GOT3 (cell line): ENCODE data around the gene ZFPM1.
A peak's percentile ranks its signal among the peaks of the same experiment; 100 is the strongest.

Experiments
- DNase-seq: peaks from one replicate; lab custom pipeline; 2025; ENCODE audit warnings: mixed read lengths; lab: John Stamatoyannopoulos, UW

The ZFPM1 gene

GRCh38 chr16:88568710-88569613 lies 115.9 kb downstream of the ZFPM1 start:
- no peak for DNase-seq

- no peak for DNase-seq
Observed at GRCh38 chr16:88569614-88569984, 116.5 kb downstream of the ZFPM1 start.

DNA sequence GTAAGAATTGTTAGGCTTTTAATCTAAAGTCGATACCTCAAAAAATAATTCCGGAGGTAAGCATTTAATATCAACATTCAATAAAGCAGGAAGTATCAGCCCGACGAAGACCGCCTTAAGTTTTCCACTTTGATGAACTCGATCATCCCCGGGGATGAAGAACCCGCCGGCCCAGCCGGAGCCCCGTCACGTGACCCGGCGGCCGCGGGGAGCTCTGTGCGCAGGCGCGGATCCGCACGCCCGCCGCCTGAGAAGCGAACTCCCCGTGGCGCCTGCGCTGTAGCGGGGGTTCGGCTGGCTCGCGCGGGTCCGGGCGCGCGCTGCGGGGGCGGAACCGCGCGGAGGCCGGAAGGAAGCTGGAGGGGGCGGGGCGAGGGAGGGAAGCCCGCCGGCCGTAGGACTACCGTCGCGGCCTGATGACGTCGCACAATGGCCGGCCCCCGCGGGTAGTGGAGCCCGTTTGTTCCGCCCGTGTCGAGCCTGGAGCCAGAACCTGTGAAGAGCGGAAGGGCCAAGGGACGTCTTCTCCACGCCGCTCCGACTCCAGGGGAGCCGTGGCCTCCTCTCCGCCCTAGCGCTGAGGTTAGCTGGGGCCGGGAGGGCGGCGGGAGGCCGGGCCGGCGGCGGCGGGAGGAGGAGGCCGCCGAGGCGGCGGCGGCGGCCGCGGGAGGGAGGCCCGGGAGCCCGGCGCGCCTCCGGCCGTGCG lies 117.1 kb downstream of the ZFPM1 start, which contains the start of gene ZC3H18:
TSS of gene ZC3H18 (plus strand) at position 419 of the 706 bp plus-strand sequence. CDS start 6,721 bp downstream, outside the sequence.
- DNase-seq = peak; percentile 89

- DNase-seq = no peak
Observed at GRCh38 chr16:88570691-88571092, 117.6 kb downstream of the ZFPM1 start.

DNA sequence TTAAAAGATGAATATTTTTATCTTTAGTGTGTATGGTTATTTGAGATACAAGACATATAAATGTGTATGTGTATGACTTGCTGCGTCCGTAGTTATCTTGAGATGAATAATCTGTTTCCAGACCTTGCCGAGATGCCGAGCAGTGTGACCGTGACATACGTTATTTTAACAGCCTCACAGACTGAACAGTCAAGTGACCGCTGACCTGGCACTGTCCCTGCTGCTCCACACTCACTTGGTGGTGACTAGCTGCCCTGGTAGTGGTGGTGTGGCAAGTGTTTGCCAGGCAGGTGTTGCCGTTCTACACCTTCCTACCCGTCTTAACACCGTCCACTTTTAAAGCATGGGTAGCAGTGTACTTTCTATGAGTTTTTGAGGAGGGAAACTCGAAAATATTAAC lies 122.2 kb downstream of the ZFPM1 start:
- DNase-seq = no peak

DNA sequence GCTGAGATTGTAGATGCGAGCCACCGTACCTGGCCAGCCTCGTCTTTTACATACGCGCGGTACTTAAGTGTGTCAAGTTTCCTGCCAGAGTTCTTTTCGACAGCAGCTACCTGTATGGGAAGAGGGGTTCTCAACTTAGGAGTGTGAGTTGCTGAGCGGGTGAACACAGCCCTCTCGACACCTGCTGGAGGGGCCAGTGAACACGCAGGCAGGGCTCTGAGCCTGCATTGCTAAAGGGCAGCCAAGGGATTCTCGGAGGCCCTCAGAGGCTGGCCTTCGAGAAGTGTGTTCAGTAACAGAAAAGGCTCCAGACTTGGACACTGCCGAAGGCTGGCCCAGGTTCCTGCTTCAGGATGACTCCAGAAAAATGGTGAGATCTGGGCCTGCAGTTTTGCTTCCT lies 123.2 kb downstream of the ZFPM1 start:
- DNase-seq = no peak

DNA sequence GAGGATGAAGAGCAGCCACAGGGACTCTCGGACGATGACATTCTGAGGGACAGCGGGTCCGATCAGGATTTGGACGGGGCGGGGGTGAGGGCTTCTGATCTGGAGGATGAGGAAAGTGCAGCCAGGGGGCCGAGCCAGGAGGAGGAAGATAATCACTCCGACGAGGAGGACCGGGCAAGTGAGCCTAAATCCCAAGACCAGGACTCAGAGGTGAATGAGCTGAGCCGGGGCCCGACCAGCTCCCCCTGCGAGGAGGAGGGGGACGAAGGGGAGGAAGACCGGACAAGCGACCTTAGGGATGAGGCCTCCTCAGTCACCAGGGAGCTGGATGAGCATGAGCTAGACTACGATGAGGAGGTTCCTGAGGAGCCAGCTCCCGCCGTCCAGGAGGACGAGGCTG lies 124.1 kb downstream of the ZFPM1 start:
- no peak for DNase-seq

- no peak for DNase-seq
Observed at GRCh38 chr16:88578446-88579313, 125.6 kb downstream of the ZFPM1 start.

- no peak for DNase-seq
Observed at GRCh38 chr16:88580371-88580770, 127.3 kb downstream of the ZFPM1 start.

- no peak for DNase-seq
Observed at GRCh38 chr16:88581033-88581432, 128.0 kb downstream of the ZFPM1 start.

DNA sequence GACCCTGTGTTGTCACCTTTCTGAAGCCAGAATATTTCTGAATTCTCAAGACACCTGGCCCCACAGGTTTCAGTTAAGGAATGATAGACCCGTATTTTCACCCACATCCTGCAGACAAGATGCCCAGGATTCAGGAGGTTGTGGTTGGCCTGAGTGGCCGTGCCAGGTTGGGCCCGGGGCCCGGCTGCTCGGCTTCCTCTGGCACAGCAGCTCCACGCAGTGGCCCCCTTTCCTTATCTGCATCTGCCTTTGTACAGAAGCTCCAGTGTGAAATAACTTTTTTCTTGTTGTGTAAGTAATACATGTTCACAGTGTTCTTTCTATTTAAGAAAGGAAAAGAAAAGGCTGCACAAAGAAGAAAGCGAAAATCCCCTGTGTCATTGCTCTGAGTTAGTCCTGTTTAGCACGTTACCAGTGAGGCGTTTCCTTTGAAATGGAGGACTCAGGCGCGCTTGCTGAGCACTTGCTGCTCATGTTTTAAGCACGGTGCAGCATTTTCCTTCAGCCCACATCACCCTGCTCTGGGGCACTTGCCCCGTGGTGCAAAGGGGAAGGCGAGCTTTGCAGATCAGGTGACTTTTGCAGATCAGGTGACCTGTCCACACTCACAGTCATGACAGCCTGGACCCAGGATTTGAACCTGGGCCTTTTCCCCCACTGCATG lies 130.0 kb downstream of the ZFPM1 start:
- DNase-seq = no peak

DNA sequence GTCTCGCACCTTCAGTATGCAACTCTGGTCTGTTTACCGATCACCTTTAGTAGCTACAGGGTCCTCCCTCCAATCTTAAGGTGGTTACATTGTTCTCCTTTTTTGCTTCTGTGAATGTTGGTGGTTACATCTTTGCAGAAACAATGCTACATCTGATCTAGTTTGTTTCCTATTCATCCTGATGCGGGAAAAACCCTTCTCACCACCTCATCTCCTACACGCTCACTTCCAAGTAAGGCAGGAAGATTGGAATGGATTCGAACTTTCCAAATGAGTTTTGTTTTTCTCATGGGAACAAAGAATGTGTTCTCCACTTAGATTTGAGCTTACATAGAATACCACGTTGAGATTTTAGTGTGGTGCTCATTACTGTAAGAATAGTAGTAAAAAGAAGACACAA lies 131.6 kb downstream of the ZFPM1 start:
- no peak for DNase-seq

DNA sequence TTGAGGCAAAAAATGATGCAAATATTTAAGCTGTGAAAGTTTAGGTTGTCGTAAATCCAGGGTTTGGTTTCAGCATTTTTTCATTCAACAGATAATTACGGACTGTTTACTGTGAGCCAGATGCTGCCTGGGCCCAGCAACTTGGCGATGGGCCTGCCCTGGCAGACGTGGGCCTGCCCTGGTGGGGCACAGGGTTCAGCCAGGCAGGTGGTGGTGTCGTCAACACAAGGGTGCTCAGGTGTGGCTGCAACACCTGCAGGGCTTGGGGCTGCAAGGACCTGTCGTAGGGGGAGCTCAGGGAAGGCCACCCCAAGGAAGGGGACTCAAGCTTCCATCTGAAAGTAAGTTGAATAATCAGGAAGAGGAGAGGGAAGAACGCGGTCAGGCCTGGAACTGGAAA lies 132.2 kb downstream of the ZFPM1 start:
- no peak for DNase-seq

DNA sequence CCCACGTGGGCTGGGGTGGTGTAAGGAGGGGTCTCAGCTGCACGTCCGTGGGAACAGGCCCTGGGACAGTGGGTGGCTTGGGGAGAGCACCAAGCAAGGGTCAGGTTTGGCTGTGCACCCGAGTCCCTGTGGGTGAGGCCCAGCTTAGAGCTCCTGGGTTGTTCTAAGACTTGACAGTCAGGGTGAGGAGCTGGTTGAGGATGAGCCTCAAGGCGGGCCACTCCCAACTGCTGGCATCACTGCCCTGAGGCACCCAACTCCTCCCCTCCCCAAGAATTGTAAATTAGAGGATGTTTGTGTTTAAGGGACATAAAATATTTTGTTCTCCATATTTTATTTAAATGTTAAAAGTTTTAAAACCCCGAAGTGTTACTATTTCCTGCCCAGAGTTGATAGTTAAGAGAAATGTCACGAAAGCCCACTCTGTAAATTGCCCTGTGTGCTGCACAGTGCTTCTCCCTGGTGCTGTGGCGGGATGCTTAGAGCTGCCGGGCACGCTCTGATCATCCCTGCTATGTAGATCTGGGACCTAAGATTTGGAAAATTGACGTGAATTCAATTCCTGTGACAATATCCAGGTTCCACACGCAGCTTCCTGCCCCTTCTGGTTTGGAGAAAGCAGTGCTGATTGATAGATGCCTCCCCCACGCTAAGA lies 133.0 kb downstream of the ZFPM1 start:
- DNase-seq = no peak
